NB4 (cell line): Measurements from ENCODE around the gene MZF1.

ENCODE experiments used
- CTCF ChIP-seq: IDR thresholded peaks from one replicate; pipeline ENCODE4 v1.5.1; 2012; ENCODE audit warnings: low read depth, low read length
- POLR2A ChIP-seq: IDR thresholded peaks from 2 replicates; pipeline ENCODE4 v1.6.1; 2011; ENCODE audit warnings: mild to moderate bottlenecking; ENCODE audit not compliant: insufficient read length; ENCODE audit errors: extremely low read depth
- TF ChIP-seq, protein P1 (sequence below): IDR thresholded peaks from 2 replicates; pipeline ENCODE4 v1.6.1; 2011; ENCODE audit warnings: low read depth, low read length

DNA sequence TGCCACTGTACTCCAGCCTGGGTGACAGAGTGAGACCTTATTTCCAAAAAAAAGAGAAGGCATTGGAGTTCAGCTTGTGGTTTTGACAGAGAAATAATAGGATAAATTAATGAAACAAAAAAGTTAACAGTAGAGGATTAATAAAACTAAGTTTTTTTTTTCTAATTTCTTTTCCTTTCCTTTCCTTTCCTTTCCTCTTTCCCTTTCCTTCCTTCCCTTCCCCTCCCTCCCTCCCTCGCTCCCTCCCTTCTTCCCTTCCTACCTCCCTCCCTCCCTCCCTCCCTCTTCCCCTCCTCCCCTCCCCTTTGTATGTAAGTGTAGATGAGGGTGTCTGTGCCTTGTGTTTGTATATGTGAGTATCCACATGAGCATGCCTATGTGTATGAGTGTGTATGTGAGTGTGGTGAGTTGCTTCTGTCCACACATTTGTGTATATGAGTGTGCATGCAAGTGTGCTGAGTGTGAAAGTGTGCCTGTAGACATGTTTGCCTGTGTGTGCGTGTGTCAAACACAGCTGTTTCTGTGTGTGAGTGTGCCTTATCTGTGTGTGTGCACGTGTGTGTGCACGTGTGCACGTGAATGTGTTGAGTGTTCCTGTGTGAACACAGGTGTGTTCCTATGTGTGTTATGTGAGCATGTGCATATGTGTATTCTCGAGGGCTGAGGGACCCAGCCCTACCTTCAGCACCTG, 12.5 kb upstream of the MZF1 start:
- no peak for TF ChIP-seq CTCF
- TF ChIP-seq, protein P1, sequence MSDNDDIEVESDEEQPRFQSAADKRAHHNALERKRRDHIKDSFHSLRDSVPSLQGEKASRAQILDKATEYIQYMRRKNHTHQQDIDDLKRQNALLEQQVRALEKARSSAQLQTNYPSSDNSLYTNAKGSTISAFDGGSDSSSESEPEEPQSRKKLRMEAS, result no peak
- no peak for TF ChIP-seq POLR2A
